NCI-H1417 treated with DMSO at 0.1 percent for 48 hours (cell line): ENCODE results near the gene ATXN7L1.
A peak's percentile ranks its signal among the peaks of the same experiment; 100 is the strongest.
"Not testable (repeated sequence)": the region's sequence is repeated elsewhere in the genome, so short reads cannot be mapped to it uniquely, and the experiment has no call there.

Experiments used
- DNase-seq: peaks from one replicate; lab custom pipeline; 2025; lab: John Stamatoyannopoulos, UW

ATXN7L1 gene

DNA sequence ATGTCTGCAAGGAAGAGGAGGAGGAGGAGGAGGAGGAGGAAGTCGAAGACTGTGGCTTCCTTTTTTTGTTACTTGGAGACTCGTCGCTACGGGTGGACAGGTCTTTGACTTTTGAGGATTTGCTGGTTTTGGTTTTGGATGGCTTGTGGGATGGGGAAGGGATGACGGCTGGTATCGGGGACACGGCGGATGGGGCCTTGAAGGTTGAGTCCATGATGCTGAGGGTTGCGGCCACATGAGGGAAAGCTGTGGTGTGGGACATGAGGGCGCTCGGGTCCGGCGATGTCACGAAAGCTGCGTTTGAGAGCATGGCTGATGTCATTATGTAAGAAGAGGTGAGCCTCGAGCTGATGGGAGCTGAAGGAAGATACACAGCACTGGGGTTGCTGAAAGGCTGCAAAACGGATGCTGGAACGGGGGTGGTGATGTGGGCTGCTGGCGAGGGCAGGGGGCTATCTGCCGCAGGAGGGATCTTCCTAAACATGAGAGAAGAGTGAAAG is 262.0 kb downstream of the ATXN7L1 start:
- DNase-seq, result no peak

DNA sequence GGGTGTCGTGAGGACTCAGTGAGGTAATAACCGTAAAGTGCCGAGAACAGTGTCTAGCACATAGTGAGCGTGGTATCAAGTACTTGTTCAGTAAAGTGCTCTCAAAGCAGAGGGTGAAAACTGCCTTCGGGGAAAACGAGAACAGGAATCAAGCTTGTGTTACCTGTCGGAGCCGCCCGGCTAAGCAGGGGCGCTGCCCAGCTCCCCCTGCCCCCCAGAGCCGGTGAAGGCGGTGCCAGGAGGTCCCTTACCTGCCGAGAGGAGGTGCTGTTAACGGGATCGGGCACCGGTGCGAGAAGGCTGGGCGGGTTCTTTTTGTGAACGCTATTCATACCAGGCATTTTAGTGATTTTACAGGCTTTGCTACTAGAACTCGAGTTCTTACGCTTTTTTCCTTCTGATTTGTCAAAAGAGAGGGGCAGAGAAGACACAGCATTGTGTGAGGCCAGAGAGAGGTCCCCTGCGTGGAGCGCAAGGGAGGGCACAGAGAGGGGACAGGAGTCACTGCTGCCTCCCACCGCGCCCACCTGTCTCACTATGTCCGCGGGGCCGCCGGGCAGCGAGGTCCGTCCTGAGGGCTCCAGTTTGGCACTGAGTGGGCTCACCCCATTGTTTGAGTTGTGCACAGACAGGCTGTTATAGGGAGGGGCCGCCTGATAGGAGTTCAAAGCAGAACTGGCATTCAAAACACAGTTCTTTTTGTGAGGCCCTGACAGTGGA is 262.6 kb downstream of the ATXN7L1 start:
- DNase-seq, result no peak

DNA sequence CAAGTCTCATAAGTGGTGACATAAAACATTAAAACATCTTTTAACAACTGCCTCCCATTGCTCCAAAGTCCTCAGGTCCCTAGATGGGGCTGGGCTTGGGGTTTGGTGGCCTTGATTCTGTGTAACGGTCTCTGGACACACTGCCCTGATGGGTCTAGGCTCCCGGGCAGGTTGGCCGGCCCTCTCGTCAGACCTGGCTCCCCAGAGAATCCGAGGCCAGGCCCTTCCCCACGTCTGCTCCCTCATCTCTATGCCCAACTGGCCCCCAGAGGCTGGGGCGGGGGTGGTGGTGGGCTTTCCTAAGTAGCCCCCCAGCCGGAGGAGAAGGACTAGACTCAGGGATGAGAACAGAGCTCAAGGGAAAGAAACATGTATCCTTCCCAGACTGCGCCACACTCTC is 263.6 kb downstream of the ATXN7L1 start:
- no peak for DNase-seq

GRCh38 chr7:105611856-105612775 is 264.3 kb downstream of the ATXN7L1 start:
- DNase-seq, result no peak

GRCh38 chr7:105610165-105610930 is 266.1 kb downstream of the ATXN7L1 start:
- DNase-seq, result no peak

DNA sequence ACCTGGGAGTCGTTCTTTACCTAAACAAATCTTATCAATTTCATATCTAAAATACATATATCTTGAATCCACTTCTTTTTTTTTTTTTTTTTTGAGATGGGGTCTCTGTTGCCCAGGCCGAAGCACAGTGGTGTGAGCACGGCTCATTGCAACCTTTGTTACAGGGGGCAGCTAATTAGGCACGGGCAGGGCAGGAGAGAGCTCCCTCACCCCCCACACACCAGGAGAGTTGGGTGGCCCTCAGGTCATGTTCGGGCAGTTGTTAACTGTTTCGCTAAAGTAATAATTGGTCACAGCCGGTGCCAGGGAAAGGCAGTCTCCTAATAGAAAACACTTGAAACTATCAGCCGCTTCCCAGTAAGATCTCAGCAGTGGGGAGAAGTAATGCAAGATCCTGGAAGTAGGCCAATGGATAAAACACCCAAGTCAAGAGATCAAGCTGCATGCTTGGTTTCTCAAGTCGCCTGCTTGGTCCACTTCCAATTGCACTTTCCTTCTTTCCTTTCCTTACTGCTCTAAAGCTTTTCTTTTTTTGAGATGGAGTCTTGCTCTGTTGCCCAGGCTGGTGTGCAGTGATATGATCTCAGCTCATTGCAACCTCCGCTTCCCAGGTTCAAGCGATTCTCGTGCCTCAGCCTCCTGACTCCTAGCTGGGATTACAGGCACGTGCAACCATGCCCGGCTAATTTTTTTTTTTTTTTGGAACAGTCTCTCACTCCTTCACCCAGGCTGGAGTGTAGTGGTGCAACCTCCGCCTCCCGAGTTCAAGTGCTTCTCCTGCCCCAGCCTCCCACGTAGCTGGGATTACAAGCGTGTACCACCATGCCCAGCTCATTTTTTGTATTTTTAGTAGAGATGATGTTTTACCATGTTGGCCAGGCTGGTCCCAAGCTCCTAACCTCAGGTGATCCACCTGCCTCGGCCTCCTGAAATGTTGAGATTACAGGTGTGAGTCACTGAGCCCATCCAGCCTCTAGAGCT is 273.8 kb downstream of the ATXN7L1 start:
- DNase-seq, result no peak

- no peak for DNase-seq
Observed at GRCh38 chr7:105600720-105601550, 275.5 kb downstream of the ATXN7L1 start.

DNA sequence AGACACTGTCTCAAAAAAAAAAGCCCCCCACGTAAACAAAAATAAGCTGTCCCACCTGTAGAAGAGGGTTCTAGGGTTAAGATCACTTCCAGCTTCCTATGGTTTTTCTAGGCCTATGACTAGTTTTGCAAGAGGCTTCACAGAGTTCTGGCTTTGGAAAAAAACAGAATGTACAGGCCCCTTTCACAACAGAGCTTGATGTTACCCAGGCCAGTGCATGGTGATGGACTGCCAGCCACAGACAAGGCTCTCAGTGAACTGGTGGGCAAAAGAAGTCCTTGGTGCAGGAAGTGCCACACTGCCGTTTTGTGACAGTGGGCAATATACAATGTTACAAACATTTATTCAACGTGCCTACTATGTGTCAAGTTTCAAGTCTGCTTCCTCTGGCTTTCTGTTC is 276.8 kb downstream of the ATXN7L1 start:
- no peak for DNase-seq

DNA sequence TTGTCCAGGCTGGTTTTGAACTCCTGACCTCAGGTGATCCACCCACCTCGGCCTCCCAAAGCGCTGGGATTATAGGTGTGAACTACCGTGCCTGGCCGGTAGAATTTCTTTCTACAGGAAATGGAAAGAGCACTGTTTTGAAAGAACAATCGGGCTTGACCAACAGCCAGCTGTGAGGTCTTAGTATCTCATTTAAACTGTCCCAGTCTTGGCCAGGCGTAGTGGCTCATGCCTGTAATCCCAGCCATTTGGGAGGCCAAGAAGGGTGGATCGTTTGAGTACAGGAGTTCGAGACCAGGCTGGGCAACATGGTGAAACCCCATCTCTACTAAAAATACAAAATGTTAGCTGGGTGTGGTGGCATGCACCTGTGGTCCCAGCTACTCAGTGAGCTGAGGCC is 277.3 kb downstream of the ATXN7L1 start:
- not testable (repeated sequence) for DNase-seq

DNA sequence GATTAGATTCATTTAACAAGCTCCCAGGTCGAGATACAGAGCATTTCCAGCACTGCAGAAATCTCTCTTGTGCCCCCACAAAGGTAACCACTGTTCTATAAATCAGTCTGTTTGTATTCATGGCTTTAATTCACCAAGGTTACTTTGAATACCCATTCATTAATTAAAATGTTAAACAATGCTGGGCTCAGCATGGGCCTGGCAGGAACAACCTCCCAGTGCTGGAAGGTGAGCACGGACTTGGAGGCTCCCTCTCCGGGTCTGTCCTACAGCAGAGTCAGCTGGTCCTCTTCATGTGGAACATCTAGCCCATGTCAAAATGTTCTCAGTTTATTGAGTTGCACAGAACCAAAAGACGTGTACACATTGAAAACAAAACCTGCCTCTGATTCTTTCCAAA is 279.5 kb downstream of the ATXN7L1 start:
- DNase-seq, result no peak

- DNase-seq, result no peak
Observed at GRCh38 chr7:105594034-105594433, 282.4 kb downstream of the ATXN7L1 start.

- DNase-seq, result no peak
Observed at GRCh38 chr7:105591522-105591921, 284.9 kb downstream of the ATXN7L1 start.

DNA sequence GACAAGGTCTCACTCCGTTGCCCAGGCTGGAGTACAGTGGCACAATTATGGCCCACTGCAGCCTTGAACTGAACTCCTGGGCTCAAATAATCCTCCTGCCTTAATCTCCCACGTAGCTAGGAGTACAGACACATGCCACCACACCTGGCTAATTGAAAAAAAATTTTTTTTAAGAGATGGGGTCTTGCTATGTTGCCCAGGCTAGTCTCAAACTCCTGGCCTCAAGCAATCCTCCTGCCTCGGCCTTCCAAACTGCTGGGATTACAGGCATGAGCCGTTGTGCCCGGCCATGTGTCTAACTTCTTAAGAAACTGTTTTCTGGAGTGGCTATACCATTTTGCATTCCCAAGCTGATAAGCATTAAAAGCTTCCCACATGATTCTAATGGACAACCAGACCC is 285.6 kb downstream of the ATXN7L1 start:
- DNase-seq, result no peak

- peak; percentile 29 for DNase-seq
Observed at GRCh38 chr7:105589356-105590077, 286.9 kb downstream of the ATXN7L1 start.

DNA sequence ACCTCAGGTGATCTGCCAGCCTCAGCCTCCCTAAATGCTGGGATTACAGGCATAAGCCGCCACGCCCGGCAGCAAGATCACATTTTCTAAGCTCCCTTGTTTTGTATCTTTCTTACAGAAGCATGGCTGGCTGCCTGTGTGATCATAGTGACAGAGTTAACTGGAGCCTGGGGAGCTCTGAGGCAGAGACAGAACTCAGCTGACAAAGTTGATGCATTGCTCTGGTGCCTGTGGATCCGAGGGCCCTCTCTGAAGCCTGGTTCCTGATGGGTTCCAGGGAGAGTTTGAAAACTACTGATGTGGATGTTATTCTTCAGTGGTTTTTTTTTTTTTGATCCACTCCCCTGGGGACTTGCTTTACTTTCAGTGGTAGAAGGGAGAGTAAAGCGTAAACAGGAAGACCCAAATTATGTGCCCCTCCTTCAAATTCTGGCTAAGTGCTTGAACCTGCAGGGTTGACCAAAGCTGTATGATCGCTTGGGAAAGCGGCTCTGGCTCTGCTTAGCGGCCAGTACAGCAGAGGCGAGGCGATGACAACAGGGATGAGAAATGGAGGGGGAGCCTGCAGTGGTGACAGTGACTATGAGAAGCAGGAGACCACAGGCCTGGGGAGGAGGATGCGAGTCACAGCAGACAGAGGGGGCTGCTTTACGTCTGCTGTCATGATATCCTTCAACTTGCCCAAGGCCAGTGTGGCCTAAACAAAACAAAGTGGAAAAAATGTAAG is 288.3 kb downstream of the ATXN7L1 start:
- no peak for DNase-seq

DNA sequence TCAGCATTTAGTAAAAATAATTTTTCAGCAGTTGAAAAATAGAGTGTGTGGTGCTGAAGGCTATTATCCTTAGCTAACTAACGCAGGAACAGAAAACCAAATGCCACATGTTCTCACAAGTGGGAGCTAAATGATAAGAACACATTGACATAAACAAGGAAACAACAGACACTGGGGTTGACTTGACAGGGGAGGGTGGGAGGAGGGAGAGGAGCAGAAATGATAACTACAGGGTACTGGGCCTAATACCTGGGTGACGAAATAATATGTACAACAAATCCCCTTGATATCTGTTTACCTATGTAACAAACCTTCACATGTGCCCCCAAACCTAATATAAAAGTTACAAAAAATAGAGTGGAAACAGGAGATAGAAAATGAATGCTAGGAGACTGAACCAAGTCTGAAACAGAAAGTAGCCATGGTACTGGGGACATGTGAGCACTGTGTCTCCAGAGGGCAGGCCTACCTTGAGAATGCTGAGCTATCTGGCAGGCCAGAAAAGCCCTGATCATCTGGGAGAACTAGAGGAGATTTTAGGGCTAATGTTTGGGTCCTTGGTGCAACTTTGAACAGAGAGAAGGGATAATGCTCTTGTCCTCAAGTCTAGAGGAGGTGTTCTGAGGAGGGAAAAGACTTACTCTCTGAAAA is 290.4 kb downstream of the ATXN7L1 start:
- no peak for DNase-seq

DNA sequence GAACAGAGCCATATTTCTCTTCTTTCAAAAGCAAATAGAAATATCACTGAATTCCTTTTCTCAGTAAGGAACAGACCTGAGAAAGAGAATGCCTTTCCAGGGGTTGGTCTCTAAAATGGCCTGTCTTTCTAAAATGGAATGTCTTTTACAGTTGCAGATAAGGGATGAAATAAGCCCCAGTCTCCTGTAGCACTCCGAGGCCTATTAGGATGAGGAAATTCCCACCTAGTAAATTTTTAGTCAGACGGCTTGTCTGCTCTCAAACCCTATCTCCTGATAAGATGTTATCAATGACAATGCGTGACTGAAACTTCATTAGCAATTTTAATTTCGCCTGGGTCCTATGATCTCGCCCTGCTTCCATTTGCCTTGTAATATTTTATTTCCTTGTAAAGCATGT is 292.2 kb downstream of the ATXN7L1 start:
- no peak for DNase-seq

DNA sequence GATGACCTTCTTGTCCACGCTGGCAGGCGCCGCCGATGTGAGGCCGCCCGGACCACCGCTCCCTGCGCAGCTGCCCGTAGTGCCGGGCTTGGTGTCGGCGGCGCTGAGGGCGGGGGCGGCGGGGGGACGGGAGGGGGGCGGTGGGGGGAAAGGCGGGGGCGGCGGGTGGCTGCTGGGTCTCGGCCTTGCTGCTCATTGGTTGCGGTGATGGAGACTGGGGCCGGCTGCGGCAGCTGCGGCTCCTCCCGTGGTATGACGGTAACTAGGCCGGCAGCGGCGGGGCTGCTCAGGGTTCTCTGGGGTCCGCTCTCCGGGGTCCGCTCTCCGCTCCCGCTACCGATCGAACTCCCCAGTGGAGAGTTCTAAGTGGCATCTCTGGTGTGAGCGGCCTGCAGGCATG is 293.3 kb downstream of the ATXN7L1 start:
- DNase-seq, result no peak
